Effector memory CD4-positive, alpha-beta T cell (primary cell): ENCODE results near the gene LHFPL4.

ENCODE experiments used
- DNase-seq, 3 donors: peaks; one replicate each; pipeline ENCODE4 v3.0.0-alpha.2; 2020
- H3K27ac ChIP-seq: 2 replicates; pipeline ENCODE4 v1.7.0; 2013; ENCODE audit warnings: mild to moderate bottlenecking, low read length, moderate library complexity; ENCODE audit not compliant: insufficient read depth, poor library complexity, severe bottlenecking
- H3K27me3 ChIP-seq: replicated peaks from 2 replicates; pipeline ENCODE4 v1.7.0; 2013; ENCODE audit warnings: mild to moderate bottlenecking, low read length; ENCODE audit not compliant: insufficient read depth, control insufficient read depth, poor library complexity, severe bottlenecking
- H3K36me3 ChIP-seq: 2 replicates; pipeline ENCODE4 v1.7.0; 2013; ENCODE audit warnings: mild to moderate bottlenecking, low read length, moderate library complexity; ENCODE audit not compliant: control insufficient read depth, insufficient read depth
- H3K4me1 ChIP-seq: 2 replicates; pipeline ENCODE4 v1.7.0; 2013; ENCODE audit warnings: low read length, mild to moderate bottlenecking; ENCODE audit not compliant: control insufficient read depth, insufficient read depth, poor library complexity, severe bottlenecking
- H3K4me3 ChIP-seq: 2 replicates; pipeline ENCODE4 v1.7.0; 2013; ENCODE audit warnings: low read length, low read depth, mild to moderate bottlenecking; ENCODE audit not compliant: insufficient read depth, poor library complexity, severe bottlenecking
- H3K9me3 ChIP-seq: 2 replicates; pipeline ENCODE4 v1.7.0; 2013; ENCODE audit warnings: mild to moderate bottlenecking, low read length, moderate library complexity; ENCODE audit not compliant: control insufficient read depth

Gene LHFPL4

DNA sequence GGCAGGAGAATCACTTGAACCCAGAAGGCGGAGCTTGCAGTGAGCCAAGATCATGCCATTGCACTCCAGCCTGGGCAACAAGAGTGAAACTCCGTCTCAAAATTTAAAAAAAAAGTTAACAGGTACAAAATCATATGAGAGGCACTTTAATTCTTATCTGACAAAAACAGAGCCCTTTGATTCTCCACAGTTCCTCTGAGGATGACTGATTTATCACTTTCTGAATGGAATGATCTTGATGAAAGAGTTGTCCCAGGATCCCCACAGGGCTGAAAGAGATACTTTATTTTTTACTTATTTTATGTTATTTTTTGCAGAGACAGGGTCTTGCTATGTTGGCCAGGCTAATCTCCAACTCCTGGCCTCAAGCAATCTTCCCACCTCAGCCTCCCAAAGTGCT, 4.0 kb downstream of the LHFPL4 start:
- DNase-seq = no peak
- Histone ChIP-seq H3K27me3 (peaks cover 16% of the 10 kb centered on the region), H3K4me3 (no peak overlapping the region), H3K36me3 (no peaks in the 10 kb centered on the region), H3K9me3 (no peaks in the 10 kb centered on the region), H3K27ac (no peak overlapping the region), H3K4me1 (no peaks in the 10 kb centered on the region)

DNA sequence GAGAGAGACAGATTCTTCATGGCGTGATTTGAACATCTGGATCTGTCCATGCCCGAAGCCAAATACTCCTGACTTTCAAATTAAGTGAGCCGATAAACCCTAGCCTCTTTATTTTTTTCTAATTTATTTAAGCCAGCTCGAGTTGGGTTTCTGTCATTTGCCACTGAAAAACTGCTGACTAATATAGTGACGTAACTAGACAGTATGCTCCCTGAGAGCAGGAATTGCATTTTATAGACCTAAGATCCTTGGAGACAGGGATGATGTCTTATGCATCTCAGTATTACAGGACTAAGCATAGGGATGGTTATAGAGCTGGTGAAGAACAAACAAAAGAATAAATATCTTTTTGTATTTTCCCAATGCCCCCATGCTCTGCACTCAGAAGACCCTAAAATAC, 4.6 kb downstream of the LHFPL4 start:
- Histone ChIP-seq H3K4me3 (no peak overlapping the region), H3K36me3 (no peaks in the 10 kb centered on the region), H3K27ac (no peak overlapping the region), H3K9me3 (no peaks in the 10 kb centered on the region), H3K27me3 (peaks cover 16% of the 10 kb centered on the region), H3K4me1 (no peaks in the 10 kb centered on the region)
- DNase-seq = no peak

DNA sequence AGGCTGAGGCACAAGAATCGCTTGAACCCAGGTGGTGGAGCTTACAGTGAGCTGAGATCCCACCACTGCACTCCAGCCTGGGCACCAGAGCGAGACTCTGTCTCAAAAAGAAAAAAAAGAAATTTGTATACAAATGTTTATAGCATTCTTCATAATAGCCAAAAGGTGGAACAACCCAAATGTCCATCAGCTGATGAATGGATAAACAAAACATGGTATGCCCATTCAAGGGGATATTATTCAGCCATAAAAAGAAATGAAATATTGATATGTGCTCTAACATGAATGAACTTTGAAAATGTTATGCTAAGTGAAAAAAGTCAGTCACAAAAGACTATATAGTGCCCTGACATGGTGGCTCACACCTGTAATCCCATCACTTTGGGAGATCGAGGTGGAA, 11.4 kb downstream of the LHFPL4 start:
- no peaks in the 10 kb centered on the region for H3K36me3 ChIP-seq
- H3K27me3 ChIP-seq = no peaks in the 10 kb centered on the region
- no peak overlapping the region for H3K4me3 ChIP-seq
- H3K4me1 ChIP-seq = no peaks in the 10 kb centered on the region
- no peak for DNase-seq
- H3K27ac ChIP-seq = no peak overlapping the region
- no peaks in the 10 kb centered on the region for H3K9me3 ChIP-seq

DNA sequence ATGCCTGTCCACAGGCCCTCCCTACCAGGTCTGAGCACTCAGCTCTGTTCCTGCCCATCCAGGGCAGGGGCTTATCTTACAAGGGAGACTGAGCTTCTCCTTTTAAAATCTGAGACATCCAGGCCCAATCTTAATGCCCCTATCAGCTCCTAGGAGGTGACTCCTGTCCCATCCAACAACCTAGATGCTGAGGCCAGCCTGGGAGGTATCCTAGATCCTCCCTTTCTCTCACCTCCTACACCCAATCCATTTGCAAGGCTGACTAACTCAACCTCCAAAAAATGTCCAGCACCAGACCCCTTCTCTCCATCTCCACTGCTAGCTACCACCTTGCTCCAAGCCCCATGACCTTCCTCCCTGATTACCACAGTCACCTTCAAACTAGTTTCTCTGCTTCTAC, 17.4 kb downstream of the LHFPL4 start:
- H3K9me3 ChIP-seq = no peaks in the 10 kb centered on the region
- H3K4me3 ChIP-seq = no peak overlapping the region
- DNase-seq = no peak
- no peaks in the 10 kb centered on the region for H3K36me3 ChIP-seq
- no peak overlapping the region for H3K27ac ChIP-seq
- H3K27me3 ChIP-seq = no peaks in the 10 kb centered on the region
- no peaks in the 10 kb centered on the region for H3K4me1 ChIP-seq

DNA sequence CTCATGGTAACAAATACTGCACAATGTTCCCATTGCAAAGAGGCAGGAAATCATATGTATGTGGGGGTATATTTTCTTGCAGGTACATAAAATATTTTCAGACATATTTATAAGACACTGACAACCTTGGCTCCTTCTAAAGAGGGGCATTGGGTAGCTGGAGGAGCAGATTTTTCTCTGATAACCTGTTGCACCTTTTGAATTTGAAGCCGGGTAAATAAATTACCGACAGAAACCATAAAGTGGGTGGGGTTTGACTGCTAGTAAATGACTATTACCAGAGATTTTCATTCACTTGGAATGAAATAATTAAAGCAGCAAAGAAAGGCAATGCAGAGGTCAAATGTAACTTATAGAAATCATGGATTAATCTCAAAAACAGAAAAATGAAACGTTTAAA, 19.2 kb downstream of the LHFPL4 start:
- no peak overlapping the region for H3K27ac ChIP-seq
- H3K4me1 ChIP-seq = no peaks in the 10 kb centered on the region
- H3K27me3 ChIP-seq = no peaks in the 10 kb centered on the region
- no peak overlapping the region for H3K4me3 ChIP-seq
- no peak for DNase-seq
- no peaks in the 10 kb centered on the region for H3K9me3 ChIP-seq
- H3K36me3 ChIP-seq = no peaks in the 10 kb centered on the region

DNA sequence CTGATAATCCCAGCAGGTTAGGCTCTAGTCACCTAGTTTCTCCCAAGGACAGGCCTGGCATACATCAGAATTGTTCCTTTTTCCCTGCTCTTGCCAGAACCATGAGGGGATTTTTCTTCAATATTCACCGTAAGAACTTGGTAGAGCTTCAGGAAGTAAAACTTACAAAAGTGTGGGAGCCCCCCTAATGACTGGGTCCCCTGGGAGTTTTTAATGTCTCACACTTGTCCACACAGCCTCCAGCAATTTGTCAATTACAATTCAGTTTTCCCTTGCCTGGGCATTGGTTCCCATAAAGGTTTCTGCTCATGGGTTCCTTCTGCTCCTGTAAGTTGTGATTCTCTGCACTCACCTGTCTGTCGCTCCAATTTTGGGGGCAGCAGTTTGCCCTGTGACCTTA, 28.5 kb downstream of the LHFPL4 start:
- Histone ChIP-seq H3K4me1 (no peaks in the 10 kb centered on the region), H3K4me3 (no peak overlapping the region), H3K9me3 (no peaks in the 10 kb centered on the region), H3K27ac (no peak overlapping the region), H3K36me3 (no peaks in the 10 kb centered on the region), H3K27me3 (no peaks in the 10 kb centered on the region)
- DNase-seq = no peak

DNA sequence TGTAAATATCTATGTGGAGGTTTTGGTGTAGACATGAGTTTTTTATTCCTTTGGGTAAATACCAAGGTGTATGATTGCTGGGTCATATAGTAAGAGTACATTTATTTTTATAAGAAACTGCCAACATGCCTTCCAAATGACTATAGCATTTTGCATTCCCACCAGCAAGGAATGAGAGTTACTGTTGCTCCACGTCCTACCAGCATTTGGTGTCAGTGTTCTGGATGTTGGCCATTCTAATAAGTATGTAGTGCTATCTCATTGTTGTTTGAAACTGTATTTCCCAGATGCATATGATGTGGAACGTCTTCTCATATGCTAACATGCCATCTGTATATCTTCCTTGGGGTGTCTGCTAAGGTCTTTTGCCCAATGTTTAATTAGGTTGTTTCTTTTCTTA, 38.7 kb downstream of the LHFPL4 start:
- no peak for DNase-seq
- Histone ChIP-seq H3K4me3 (no peak overlapping the region), H3K36me3 (no peaks in the 10 kb centered on the region), H3K4me1 (no peaks in the 10 kb centered on the region), H3K27ac (no peak overlapping the region), H3K9me3 (no peaks in the 10 kb centered on the region), H3K27me3 (no peaks in the 10 kb centered on the region)

DNA sequence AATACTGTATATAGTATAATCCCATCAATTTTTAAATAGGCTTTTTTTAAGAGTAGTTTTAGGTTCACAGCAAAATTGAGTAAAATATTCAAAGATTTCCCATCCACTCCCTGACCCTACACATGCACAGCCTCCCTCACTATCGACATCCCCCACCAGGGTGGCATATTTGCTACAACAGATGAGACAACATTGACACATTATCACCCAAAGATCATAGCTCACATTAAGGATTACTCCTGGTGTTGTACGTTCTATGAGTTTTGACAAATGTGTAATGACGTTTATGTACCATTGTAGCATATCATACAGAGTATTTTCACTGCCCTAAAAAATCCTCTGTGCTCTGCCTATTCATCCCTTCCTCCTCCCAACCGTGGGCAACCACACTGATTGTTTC, 39.3 kb downstream of the LHFPL4 start:
- H3K27me3 ChIP-seq = no peaks in the 10 kb centered on the region
- H3K4me3 ChIP-seq = no peak overlapping the region
- H3K4me1 ChIP-seq = no peaks in the 10 kb centered on the region
- no peak overlapping the region for H3K27ac ChIP-seq
- no peaks in the 10 kb centered on the region for H3K9me3 ChIP-seq
- H3K36me3 ChIP-seq = no peaks in the 10 kb centered on the region
- no peak for DNase-seq

DNA sequence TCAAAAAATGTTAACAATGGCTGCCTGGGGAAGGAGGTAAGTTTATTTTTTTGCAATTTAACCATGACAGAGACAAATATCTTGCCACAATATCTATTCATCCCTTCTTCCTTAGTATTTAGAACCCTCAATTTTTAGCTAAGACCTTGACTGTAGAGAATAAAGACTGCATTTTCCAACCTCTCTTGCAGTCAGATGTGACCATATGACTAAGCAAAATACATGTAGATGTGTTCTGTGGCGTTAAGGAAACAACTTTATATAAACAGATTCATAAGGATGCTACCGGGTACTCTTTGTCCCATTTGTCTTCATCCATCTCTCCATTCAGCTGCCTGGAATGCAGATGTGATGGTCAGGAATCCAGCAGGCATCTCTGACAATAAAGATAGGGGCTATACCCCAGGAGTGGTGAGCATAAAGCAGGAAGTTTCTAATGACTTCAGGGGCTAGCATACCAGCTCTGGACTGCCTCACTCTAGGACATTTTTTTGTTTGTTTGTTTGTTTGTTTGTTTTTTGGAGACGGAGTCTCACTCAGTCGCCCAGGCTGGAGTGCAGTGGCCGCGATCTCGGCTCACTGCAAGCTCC, 41.1 kb downstream of the LHFPL4 start:
- Histone ChIP-seq H3K4me3 (no peak overlapping the region), H3K27ac (no peak overlapping the region), H3K4me1 (no peaks in the 10 kb centered on the region), H3K36me3 (no peaks in the 10 kb centered on the region), H3K9me3 (no peaks in the 10 kb centered on the region), H3K27me3 (no peaks in the 10 kb centered on the region)
- DNase-seq = no peak

DNA sequence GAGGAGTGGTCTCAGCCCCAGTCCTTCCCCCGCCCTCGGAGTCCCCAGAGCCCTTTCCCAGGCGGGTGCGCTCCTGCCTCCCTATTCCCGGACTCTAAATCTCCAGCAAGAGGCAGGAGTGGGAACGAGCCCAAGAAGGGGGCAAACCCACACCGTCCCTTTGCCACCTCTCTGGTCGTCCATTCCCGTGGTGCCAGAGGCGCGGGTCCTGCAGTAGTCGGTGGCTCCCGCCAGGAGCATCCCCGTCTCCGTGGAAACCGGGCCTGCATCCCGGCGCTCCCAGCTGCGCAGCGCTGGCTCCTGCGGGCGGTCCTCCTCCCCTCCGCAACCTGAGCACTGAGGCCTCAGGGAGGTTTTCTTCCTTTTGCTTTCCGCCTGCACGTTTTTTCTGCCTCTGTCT, 44.8 kb downstream of the LHFPL4 start:
- no peaks in the 10 kb centered on the region for H3K9me3 ChIP-seq
- no peaks in the 10 kb centered on the region for H3K4me1 ChIP-seq
- H3K27me3 ChIP-seq = no peaks in the 10 kb centered on the region
- DNase-seq = no peak
- no peaks in the 10 kb centered on the region for H3K36me3 ChIP-seq
- H3K4me3 ChIP-seq = no peak overlapping the region
- no peak overlapping the region for H3K27ac ChIP-seq
